ENCODE data around the gene SLFN12. TPM values are rescaled to one million over a fixed set of nuclear protein-coding genes. Genes with fewer than 3 reads are reported as not detected.

The SLFN12 gene
- total RNA-seq, 1 experiment from 2014 or later, result 12.7 TPM

GRCh38 chr17:35453171-35453570 is 20.9 kb upstream of the SLFN12 start:
- ATAC-seq, result no peak
- Mint-ChIP-seq H3K27me3 (ENCODE audit: low read depth) (peaks cover 99% of the 10 kb centered on the region), H3K4me1 (peaks cover 8% of the 10 kb centered on the region), H3K27ac (no peak overlapping the region), H3K9me3 (peaks cover 14% of the 10 kb centered on the region), H3K4me3 (no peak overlapping the region), H3K36me3 (no peaks in the 10 kb centered on the region)
- ChIA-PET CTCF (no interaction called here), POLR2A (no interaction called here)
- TF ChIP-seq, protein P1, sequence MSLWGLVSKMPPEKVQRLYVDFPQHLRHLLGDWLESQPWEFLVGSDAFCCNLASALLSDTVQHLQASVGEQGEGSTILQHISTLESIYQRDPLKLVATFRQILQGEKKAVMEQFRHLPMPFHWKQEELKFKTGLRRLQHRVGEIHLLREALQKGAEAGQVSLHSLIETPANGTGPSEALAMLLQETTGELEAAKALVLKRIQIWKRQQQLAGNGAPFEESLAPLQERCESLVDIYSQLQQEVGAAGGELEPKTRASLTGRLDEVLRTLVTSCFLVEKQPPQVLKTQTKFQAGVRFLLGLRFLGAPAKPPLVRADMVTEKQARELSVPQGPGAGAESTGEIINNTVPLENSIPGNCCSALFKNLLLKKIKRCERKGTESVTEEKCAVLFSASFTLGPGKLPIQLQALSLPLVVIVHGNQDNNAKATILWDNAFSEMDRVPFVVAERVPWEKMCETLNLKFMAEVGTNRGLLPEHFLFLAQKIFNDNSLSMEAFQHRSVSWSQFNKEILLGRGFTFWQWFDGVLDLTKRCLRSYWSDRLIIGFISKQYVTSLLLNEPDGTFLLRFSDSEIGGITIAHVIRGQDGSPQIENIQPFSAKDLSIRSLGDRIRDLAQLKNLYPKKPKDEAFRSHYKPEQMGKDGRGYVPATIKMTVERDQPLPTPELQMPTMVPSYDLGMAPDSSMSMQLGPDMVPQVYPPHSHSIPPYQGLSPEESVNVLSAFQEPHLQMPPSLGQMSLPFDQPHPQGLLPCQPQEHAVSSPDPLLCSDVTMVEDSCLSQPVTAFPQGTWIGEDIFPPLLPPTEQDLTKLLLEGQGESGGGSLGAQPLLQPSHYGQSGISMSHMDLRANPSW (CRISPR knock-in tag; conservative IDR thresholded peaks at IDR 0.05; ENCODE audit: low read depth), result no peak
- TF ChIP-seq NFE2L1 (CRISPR knock-in tag; IDR thresholded peaks at IDR 0.05) (no peak), ZNF219 (CRISPR knock-in tag; IDR thresholded peaks at IDR 0.05; ENCODE audit: borderline replicate concordance) (no peak), GTF2I (CRISPR knock-in tag; conservative IDR thresholded peaks at IDR 0.05) (no peak), FOXJ3 (CRISPR knock-in tag; IDR thresholded peaks at IDR 0.05; ENCODE audit: borderline replicate concordance) (no peak), ZNF281 (CRISPR knock-in tag; IDR thresholded peaks at IDR 0.05) (no peak), SMAD3 (CRISPR knock-in tag; IDR thresholded peaks at IDR 0.05; ENCODE audit: borderline replicate concordance) (no peak), PREB (CRISPR knock-in tag; IDR thresholded peaks at IDR 0.05; ENCODE audit: borderline replicate concordance) (no peak), RELA (CRISPR knock-in tag; IDR thresholded peaks at IDR 0.05; ENCODE audit: borderline replicate concordance) (no peak), ZNF416 (CRISPR knock-in tag; IDR thresholded peaks at IDR 0.05) (no peak)
- TF ChIP-seq, protein P2, sequence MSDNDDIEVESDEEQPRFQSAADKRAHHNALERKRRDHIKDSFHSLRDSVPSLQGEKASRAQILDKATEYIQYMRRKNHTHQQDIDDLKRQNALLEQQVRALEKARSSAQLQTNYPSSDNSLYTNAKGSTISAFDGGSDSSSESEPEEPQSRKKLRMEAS (CRISPR knock-in tag; IDR thresholded peaks at IDR 0.05), result no peak
- TF ChIP-seq, protein P3, sequence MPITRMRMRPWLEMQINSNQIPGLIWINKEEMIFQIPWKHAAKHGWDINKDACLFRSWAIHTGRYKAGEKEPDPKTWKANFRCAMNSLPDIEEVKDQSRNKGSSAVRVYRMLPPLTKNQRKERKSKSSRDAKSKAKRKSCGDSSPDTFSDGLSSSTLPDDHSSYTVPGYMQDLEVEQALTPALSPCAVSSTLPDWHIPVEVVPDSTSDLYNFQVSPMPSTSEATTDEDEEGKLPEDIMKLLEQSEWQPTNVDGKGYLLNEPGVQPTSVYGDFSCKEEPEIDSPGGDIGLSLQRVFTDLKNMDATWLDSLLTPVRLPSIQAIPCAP (CRISPR knock-in tag; IDR thresholded peaks at IDR 0.05), result no peak
- TF ChIP-seq, protein P4, sequence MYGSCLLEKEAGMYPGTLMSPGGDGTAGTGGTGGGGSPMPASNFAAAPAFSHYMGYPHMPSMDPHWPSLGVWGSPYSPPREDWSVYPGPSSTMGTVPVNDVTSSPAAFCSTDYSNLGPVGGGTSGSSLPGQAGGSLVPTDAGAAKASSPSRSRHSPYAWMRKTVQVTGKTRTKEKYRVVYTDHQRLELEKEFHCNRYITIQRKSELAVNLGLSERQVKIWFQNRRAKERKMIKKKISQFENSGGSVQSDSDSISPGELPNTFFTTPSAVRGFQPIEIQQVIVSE (CRISPR knock-in tag; IDR thresholded peaks at IDR 0.05; ENCODE audit: borderline replicate concordance), result no peak
- TF ChIP-seq, protein P5, sequence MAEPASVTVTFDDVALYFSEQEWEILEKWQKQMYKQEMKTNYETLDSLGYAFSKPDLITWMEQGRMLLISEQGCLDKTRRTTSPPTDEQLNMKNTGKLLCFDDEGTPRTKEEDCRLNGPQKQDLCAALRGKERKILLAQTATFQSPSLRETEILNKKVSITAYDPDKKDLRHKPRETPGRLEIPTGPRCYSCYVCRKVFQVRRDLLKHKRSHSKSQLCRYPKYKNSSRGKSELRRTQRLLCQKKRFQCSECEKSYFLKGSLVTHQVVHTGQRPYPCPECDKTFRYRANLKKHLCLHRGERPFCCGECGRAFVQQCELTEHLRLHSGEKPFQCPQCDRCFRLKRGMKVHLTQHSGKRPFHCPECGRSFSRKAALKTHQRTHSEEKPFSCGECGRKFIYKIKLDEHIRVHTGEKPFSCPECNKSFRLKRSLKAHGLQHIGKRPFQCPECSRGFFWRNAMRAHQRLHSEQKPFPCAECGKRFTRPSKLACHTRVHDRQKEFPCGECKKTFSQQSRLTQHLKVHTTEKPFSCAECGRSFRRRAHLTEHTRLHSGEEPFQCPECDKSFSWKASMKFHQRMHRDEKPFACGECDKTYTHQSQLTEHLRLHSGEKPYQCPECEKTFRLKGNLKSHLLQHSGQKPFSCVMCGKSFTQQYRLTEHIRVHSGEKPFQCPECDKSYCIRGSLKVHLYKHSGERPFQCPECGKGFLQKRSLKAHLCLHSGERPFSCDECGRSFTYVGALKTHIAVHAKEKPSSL (CRISPR knock-in tag; conservative IDR thresholded peaks at IDR 0.05), result no peak
- DNase-seq (ENCODE audit: low spot score), result no peak
